ENCODE results near the gene GRM3.

The GRM3 gene

DNA sequence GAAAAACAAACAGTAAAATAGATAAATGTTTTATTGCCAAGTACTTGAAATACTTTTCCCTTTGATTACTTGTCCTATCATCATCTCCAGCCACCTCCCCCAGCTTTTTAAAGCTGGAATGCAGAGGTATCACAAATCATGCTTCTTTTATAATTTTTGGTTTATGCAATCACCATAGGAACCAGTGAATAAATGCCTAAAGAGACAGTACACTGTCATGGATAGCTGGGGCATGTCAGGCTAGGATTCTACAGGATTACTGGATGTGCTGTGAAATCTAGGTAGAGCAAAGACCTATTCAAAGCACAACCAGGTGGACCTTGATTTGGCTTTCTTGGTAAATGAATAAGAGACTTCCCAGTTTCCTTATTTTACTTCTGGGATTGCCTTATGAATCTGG lies 257.2 kb downstream of the GRM3 start:
- DNase-seq (ENCODE audit: low read depth), result no peak

DNA sequence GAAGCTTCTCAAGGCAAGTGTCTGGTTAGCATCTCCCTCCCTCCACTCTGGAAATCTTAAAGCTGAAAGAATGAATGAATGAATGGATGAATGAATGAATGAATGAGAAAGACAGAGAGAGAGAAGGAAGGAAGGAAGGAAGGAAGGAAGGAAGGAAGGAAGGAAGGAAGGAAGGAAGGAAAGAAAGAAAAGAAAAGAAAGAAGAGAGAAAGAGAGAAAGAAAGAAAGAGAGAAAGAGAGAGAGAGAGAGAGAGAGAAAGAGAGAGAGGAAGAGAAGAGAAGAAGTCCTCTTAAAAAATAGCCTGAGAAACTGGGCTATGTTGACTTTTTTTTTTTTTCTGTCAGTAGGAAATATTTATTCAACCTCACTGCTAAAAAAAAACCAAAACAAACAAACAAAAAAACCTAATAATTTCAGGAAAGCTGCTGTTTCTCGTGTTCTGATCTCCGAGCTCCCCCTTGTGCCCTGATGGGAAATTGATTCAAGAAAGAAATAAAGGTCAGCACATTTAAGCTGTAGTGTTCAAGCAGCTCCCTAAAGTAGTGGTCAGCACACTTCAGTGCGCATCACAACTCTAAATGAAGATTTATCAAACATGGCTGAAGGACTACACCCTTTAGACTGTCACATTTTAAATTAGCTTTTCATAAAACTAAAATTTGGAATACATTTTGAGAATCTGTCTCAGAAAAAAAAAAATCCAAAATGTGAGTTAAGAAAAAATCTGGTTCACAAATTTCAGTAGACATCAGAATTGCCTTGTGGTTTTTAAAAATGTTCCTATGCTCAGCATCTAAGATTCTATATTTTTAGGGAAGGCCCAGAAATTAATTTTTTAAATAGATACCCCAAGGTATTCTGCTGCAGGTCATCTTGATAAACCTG lies 261.5 kb downstream of the GRM3 start:
- DNase-seq (ENCODE audit: low read depth), result peak; percentile 35

DNA sequence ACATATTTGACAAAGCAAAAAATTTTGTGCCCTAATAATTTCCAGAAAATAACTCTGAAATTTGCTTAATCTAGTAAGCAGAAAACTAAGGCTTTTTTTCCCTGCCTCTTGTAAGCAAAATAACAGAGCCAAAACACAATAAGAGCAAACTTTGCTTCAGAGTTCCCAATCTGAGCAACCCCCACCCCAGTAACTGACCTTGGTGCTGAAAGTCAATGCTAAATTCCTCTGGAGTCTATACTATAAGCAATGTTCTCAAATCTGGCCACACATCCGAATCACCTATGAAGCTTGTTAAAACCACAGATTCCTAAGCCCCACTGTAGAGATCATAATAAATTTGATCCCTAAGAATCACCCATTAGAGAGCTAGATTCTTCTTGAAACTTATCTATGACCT lies 265.2 kb downstream of the GRM3 start:
- DNase-seq (ENCODE audit: low read depth), result peak; percentile 11

DNA sequence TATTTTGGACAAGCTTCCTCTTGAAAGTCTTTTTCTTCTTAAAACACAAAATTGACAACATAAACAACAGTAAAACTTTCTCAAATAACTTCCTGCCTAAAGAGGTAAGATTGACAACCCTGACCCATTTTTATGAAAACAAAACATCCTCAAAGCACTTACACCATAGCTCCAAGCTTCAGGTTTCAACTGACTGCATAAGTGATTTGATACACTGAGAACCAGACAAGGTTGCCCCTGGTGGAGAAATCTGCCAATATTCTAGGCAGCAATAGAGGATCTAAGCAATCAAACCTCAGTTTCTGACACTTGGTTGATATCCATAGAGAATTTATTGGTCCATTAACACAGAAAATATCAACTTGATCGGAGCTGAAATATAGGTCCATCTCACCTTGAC lies 267.9 kb downstream of the GRM3 start:
- DNase-seq (ENCODE audit: low read depth), result no peak

DNA sequence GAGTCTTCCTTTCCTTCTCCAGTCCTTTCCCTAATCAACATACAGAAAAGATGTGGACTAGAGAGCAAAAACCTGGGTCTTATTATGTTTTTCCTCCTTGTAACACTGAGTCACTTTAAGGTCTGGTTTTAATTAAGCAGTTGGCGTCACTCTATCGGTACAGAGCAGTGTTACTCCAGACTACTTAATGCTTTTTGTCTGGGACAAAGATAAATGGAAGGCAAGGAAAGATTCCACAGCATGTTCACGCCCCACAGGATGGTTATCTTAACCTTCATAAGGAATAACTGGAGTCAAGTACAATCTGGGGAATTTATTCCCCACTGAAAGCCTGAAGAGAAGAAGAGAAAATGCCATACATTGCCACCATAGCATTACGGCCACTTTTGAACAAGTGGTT lies 270.0 kb downstream of the GRM3 start:
- peak; percentile 78 for DNase-seq (ENCODE audit: low read depth)
